Ureter (tissue), 1 donor: ENCODE measurements around the gene DNAJC15. TPM values are rescaled to one million over a fixed set of nuclear protein-coding genes. Genes with fewer than 3 reads are reported as not detected.
"Not testable (repeated sequence)": the region's sequence is repeated elsewhere in the genome, so short reads cannot be mapped to it uniquely, and the experiment has no call there.

Experiments
- DNase-seq: peaks from one replicate; pipeline ENCODE4 v3.0.0-alpha.2; 2020; ENCODE audit warnings: low spot score
- total RNA-seq: library from RNA; stranded (reverse); gene quantifications from one replicate; pipeline ENCODE4 v1.2.4, GENCODE V29; 2023
- donor health status: DM: yes; HTN: yes; CAD: no.

DNAJC15 gene
- total RNA-seq, 1 donor from 2014 or later, result 10.9 TPM

DNA sequence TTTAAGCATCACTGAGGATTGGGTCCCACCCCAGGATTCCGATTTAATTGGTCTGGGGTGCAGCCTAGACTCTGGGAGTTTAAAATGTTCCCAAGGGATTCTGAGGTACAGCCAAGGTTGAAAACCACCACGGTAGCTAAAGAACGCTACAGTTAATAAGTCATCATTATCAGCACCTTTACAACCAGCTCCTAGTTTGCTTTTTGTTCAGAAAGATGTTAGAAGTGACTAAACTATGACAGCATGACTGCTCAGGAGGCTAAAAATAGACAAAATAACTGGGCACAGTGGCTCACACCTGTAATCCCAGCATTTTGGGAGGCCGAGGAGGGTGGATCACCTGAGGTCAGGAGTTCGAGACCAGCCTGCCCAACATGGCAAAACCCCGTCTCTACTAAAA is 19.7 kb upstream of the DNAJC15 start:
- no peak for DNase-seq

DNA sequence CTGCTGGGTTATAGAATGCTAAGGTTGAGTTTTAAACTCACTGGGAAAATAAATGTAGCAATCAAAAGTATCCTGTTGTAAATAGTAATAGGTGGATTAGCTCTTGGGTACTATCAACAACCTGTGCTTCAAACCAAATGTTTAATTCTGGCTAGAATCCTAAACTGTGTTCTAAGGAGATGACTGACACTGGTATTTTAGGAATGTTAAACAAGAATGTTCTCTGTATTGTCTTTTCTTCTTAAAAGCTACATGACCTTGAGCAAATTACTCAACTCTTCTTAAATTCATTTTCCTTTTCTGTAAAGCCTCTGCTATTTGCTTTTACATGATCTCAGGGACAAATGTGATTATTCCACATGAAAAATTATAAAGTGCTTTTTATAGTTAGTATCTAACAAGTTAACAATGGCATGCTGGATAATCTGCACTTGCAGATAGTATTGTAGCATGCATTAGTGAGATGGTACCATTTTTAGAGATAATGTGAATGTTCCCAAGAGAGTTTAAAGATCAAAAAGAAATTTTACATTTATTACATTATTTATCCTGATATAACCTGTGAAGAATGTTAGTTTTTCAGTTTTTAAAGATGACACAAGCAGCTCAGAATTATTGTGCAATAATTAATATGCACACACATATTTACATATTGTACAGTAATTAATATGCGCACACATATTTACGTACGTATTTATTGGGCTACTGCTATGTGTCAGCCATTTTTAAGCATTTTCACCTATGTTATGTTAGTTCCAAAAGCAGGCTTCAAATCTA is 17.7 kb upstream of the DNAJC15 start:
- DNase-seq, result no peak

DNA sequence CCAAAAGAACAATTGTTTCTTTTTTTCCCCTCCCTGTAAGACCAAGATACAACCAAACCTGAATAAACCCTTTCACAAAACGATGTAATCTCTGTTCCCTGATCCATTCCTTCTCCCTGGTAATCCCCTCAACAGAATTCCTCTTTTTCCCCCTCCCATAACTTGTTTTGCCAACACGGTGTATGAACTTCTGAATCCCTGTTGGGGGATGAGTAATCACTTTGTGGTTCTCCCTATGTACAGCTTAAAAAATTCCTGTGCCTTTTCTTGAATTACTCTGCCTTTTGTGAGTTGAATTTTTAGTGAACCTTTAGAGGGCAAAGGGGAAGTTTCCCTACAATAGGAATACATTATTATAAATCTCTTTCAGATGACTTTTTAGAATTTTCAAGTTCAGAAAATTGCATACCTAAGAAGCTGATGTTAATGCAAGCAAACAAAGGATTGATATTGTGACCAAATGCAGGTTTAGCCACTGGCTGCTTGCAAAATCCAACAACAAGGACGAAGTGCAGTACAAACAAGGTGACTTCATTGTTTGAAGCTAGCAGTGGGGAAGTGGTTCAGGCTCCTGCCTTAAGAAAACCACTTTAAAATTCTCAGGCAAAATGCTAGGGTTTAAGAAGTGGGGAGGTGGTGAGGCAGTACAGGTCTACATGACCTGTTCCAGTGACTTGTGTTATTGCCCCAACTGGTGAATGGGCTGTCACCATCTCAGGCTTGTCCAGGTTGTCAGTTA is 16.3 kb upstream of the DNAJC15 start:
- no peak for DNase-seq

DNA sequence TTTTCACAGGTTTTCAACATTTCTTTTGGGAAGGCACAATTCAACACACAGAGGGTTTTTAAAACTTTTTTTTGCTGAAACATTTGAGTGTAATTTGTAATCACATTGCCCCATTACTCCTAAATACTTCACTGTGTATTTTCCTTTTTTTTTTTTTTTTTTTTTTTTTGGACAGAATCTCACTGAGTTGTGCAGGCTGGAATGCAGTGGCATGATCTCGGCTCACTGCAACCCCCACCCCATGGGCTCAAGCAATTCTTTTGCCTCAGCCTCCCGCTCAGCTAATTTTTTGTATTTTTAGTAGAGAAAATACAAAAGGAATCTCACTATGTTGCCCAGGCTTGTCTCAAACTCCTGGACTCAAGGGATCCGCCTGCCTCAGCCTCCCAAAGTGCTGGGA is 14.8 kb upstream of the DNAJC15 start:
- no peak for DNase-seq

DNA sequence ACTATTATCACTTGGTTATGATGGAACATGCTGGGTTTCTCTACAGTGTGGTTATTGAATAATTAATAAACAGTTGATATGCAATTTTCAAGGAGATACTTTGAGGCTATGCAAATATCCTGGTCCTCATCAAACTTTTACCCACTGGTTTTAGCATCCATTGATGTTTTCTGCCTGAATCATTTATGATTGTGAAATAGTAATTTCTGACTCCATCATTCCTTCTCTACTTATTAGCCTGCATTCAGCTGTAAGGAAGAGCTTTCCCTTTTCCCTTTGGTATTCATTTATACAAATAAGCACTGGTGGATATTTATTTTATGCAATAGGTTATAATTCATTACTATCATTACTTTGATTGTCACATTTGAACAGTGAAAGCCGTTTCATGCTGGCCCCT is 13.9 kb upstream of the DNAJC15 start:
- no peak for DNase-seq

DNA sequence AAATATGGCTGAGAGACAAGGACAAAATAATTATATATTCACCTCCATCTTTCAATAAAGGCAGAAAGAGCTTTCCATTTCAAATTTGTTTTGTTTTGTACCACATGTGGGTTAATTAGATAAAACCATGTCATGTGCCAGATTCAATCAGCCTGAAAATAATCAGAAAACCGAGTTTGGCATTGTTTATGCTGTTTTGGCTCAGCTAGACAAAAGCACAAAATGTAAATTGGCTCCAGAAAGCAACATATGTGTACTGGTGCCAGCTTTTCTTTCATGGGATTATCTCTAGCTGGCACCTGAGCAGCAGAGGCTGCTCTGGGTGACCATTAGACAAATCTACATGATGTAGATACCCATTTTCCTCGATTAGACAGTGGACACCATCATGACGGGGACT is 9.2 kb upstream of the DNAJC15 start:
- no peak for DNase-seq

DNA sequence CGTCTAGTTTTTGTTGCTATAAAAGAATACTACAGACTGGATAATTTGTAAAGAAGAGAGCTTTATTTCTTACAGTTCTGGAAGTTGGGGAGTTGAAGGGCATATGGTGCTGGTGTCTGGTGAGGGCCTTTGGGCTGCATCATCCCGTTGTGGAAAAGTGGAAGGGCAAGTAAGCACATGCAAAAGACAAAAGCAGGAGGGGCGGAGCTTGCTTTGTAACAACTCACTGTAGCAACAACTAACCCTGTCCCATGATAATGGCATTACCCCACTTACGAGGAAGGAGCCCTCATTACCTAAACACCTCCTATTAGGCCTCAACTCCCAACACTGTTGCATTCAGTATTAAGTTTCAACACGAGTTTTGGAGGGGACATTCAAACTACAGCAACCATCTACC is 7.2 kb upstream of the DNAJC15 start:
- no peak for DNase-seq

DNA sequence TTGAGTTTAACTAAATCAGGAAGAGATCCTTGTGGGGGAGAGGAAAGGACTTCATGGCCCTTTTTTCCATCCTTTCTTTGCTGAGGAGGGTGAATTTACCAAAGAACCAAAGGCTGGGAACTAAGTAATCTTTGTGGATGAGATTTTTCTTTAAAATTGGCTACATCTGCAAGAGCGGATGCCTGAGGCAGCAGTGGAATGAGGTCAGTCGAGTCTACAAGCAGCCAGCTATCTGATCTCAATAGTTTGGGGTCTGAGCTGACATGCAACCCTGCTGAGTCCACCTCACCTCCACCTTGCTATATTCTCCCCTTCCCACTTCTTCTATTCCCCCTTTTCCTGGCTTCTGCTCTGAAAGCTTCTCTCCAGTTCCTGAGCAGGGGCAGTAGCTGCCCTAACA is 3.6 kb upstream of the DNAJC15 start:
- DNase-seq, result no peak

DNA sequence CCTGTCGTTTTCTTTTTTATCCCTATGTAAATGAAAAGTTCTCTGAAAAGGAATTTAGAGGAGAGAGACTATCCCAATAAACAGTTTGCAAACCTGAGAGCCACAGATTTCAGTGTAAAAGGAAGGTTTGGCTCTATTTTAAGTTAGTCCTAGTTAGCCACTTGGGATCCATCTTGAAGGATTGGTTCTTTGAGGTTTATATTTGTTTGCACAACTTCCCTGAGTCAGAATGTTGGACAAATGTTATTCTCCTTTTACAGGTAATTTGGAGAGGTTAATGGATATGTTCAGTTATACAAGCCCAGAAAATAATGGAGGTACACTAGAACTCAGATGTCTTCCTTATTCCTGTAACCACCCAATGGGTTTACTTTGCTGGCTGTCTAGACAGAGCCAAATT is 2.6 kb upstream of the DNAJC15 start:
- DNase-seq, result no peak

DNA sequence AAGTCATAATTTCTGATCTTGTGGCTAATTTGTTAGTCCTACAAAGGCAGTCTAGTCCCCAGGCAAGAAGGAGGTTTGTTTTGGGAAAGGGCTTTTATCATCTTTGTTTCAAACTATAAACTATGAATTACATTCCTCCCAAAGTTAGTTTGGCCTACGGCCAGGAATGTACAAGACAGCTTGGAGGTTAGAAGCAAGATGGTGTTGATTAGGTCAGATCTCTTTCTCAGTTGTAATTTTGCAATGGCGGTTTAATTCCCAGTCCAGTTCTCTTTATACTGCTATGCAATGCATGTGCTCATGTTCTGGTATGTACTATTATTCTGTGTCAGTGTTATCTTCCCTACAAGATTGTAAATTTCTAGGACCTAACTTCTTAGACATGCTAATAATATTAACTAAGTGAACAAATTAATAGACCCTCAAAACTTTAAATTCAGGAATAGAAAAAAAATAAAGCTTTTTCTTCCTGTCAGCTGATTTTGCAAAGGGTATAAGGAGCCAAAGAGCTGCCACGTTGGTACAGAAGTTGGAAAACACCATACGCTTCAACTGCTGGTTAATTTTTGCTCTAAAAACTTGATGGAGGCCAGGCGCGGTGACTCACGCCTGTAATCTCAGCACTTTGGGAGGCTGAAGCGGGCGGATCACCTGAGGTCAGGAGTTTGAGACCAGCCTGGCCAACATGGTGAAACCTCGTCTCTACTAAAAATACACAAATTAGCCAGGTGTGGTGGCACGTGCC is 1.3 kb upstream of the DNAJC15 start:
- no peak for DNase-seq

DNA sequence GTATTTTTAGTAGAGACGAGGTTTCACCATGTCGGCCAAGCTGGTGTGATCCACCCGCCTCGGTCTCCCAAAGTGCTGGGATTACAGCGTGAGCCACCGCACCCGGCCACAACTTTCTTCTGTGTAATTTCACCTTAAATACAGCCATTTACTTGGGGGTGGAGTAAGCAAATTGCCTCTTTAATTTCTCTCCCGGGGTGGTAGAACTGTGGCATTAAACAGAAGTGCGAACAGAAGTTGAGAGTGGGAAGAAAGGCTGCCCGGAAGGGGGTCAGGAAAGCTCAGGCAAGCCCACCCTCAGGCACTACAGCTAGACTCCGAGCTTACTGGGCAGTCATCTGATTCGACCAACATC is 475 bp upstream of the DNAJC15 start:
- DNase-seq, result no peak

DNA sequence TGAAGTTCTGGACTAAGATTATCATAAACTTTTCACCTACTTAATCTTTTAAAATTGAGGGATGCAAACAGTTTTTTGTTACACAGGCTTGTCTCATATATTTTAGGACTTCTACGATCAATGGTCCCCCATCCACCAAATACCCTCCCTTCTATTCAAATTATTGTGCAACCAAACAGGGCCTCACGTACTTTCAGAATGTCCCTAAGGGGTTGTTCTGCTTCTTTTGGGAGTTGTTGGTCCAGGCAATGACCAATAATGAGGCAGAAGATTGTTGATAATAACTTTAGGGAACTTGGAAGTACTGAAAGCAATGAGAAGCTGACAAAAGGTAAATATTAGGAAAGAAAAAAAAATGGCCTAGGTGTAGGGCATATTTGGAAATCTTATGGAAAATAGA is 2.9 kb downstream of the DNAJC15 start:
- DNase-seq, result no peak

DNA sequence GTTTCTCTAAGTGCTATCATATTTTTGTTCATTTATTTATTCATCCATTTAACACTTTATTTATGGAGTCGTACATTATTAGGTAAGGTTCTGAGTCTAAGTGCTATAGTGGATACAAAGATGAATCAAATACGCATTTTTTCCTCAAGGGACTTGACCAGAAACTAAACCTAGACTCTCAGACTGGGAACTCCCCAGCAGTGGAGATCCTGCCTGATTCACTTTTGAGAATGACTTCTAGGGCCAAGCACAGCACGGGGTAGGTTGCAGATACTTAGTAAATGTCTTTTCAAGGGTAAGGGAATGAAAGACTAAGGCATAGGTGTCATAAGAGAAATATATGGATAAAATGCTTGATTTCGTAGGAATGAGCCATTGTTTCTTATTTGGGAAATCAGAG is 7.2 kb downstream of the DNAJC15 start:
- DNase-seq, result no peak

DNA sequence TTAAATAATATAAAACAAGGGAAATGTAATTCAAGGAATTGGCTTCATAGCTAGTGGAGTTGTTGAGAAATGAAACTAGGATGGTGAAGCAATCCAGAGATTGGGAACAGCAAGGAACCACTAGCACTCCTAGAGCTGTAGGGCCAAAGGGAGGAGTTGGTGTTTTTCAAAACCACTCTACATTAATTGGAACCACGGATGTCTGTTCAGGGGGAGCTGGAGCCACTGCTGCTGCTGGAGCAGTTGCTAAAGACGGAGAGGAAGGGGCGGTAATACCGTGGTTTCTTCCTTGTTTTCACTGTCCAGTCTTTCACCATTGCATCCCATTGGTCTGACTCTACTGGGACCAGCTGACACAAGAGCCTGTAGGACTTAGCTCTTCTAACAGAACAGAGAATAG is 8.5 kb downstream of the DNAJC15 start:
- no peak for DNase-seq

DNA sequence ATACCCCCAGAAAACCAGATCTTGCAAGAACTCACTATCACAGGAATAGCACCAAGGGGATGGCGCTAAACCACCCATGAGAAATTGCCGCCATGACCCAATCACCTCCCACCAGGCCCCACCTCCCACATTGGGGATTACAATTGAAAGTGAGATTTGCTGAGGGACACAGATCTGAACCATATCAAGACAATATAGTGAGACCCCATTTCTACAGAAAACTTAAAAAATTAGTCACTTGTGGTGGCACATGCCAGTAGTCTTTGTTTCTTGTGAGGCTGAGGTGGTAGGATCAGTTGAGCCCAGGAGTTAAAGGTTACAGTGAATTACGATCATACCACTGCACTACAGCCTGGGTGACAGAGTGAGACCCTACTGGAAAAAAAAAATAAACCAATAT is 9.7 kb downstream of the DNAJC15 start:
- DNase-seq, result no peak

DNA sequence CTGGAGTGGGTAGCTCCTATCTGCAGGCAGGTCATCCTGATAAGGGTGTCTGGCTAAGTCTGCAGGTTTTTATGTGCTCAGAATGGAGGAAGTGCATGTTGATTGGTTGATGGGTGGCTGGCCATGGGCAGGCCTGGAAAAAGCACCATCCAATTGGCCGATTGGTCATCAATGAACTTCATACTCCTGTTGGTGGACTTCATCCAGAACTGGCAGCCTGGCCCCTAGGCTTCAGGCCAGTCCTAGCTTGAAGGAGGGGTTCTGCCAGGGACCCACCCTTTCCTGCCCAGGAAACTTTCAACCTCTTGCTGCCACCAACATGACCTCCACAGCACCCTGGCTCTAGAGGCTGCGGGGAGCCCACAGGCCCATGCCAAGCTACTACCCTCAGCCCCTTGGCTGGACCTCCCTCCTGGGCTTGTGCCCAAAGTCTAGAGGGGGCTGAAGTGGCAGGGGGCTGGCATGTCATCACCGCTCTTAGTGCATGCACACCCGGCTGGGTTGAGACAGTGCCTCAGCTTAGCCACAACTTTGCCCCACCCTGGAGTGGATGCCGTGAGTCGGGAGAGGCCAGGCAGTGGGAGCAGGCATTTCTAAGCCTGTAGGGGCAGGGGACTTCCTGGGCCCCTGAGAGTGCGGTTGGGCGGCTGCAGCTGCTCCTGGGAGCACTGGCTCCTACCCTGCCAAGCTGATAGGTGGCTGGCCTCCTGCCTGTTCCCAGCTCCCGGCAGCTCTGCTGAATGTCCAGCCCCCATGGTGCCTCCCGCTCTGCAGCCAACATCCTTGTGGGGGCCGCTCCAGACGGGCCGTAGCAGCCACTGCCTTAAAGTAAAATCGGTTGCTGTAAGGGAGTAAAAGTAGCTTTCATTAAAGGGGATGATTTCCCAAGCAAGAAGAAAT is 13.2 kb downstream of the DNAJC15 start:
- DNase-seq, result no peak

DNA sequence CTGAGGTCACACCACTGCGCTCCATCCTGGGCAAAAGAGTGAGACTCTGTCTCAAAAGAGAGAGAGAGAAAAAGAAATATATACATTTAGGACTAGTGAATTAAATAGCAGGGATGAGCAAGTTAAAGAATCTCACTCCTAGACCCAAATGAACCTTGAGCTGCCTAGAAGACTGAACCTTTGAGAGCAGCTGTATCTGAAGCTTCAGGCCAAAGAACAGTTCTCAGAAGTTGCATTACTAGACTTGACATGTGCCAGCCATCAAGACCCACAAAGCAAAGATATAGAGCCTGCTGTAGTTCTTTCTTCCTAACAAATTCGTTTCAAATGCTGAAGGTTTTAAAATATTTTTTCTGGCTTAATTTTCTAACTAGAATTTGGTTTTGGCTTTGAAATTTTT is 16.6 kb downstream of the DNAJC15 start:
- no peak for DNase-seq

DNA sequence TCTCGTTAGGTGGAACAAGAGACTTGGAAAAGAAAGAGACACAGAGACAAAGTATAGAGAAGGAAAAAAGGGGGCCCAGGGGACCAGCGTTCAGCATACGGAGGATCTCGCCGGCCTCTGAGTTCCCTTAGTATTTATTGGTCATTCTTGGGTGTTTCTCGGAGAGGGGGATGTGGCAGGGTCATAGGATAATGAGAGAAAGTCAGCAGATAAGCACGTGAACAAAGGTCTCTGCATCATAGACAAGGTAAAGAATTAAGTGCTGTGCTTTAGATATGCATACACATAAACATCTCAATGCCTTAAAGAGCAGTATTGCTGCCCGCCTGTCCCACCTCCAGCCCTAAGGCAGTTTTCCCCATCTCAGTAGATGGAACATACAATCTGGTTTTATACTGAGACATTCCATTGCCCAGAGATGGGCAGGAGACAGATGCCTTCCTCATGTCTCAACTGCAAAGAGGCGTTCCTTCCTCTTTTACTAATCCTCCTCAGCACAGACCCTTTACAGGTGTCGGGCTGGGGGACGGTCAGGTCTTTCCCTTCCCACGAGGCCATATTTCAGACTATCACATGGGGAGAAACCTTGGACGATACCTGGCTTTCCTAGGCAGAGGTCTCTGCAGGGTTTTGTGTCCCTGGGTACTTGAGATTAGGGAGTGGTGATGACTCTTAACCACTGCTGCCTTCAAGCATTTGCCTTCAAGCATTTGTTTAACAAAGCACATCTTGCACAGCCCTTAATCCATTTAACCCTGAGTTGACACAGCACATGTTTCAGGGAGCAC is 17.4 kb downstream of the DNAJC15 start:
- DNase-seq, result not testable (repeated sequence)

DNA sequence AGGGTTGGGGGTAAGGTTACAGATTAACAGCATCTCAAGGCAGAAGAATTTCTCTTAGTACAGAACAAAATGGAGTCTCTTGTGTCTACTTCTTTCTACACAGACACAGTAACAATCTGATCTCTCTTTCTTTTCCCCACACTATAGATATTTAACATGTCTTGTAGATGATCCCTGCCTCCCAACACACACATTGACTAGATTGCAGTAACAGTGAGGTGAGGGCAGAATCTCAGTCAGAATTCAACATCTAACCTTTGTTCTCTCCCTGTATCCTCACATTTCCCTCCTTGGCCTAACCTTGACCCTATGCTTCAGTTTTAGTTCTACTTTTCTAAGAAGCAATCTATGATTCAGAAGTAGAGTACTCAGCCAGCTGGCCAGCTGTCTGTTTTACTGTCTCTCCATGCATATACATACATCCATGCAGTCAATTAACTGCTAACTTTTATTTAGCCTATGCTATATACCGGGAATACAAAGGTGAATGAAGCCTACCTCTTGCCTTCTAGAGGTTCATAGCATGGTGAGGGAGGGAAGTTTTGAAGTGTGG is 18.1 kb downstream of the DNAJC15 start:
- no peak for DNase-seq

DNA sequence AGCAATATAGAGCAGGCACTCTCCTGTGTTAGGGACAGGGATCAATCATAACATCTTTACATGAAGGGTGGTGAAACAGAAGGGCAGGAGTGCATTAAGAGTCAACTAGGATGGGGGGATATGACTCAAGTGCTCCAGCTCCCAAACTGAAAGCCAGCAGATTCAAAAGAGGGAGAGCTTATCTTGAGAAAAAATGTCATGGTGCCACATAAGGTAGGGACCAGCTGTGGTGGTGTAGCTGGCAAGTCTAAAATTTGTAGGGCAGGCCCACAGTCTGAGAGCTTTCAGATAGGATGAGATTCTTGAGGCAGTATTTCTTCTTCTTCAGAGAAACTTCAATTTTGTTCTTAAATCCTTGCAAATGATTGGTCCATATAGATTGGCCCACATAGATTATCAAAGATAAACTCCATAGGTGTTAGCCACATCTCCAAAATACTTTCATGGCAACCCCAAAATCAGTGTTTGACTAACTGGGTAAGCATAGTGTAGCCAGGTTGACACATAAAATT is 19.1 kb downstream of the DNAJC15 start:
- DNase-seq, result no peak
